Measurements from ENCODE around the gene KPNA6.
"Not testable (repeated sequence)": the region's sequence is repeated elsewhere in the genome, so short reads cannot be mapped to it uniquely, and the experiment has no call there.

The KPNA6 gene

DNA sequence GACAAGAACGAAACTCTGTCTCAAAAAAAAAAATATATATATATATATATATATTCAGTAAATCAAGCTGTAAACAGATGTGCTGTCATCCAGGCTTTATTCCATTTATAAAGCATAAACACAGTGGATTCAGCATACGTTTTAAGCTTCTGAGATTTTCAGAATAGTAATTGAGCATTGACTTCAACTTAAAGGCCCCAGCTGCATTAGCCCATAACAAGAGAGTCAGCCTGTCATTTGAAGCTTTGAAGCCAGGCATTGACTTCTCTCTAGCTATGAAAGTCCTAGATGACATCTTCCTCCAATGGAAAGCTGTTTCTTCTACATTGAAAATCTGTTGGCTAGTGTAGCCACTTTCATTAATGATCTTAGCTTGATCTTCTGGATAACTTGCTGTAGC is 6.6 kb downstream of the KPNA6 start:
- H3K36me3 Mint-ChIP-seq: peaks cover 5% of the 10 kb centered on the region
- H3K9me3 Mint-ChIP-seq (ENCODE audit: low read depth): no peaks in the 10 kb centered on the region
- H3K4me3 Mint-ChIP-seq: peak overlapping the region; percentile 43
- no peaks in the 10 kb centered on the region for H3K27me3 Mint-ChIP-seq
- peak overlapping the region; percentile 41 for H3K27ac Mint-ChIP-seq
- peaks cover 70% of the 10 kb centered on the region for H3K4me1 Mint-ChIP-seq (ENCODE audit: low read depth)

DNA sequence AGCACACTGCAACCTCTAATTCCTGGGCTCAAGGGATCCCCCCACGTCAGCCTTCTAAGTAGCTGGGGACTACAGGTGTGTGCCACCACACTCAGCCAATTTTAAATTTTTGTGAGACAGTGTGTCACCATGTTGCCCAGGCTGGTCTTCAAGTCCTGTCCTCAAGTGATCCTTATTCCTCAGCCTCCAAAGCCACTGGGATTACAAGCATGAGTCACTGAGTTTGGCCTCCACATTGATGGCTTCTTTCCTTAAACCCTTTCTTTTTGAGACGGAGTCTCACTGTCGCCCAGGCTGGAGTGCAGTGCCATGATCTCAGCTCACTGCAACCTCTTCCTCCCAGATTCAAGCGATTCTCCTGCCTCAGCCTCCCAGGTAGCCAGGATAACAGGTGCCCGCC is 7.6 kb downstream of the KPNA6 start:
- H3K4me3 Mint-ChIP-seq: no peak overlapping the region
- H3K9me3 Mint-ChIP-seq (ENCODE audit: low read depth): no peaks in the 10 kb centered on the region
- H3K4me1 Mint-ChIP-seq (ENCODE audit: low read depth): peaks cover 64% of the 10 kb centered on the region
- H3K27me3 Mint-ChIP-seq: no peaks in the 10 kb centered on the region
- H3K27ac Mint-ChIP-seq: no peak overlapping the region
- H3K36me3 Mint-ChIP-seq: peaks cover 5% of the 10 kb centered on the region

DNA sequence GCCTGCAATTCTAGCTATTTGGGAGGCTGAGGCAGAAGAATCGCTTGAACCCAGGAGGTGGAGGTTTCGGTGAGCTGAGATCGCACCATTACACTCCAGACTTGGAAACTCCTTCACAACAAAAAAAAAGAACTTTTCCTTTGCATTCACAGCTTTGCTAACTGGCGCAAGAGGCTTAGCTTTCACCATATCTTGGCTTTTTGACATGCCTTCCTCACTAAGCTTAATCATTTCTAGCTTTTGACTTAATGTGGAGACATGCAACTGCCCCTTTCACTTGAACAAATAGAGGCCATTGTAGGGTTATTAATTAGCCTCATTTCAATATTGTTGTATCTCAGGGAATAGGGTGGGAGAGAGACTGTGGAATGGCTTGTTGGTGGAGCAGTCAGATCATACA is 8.7 kb downstream of the KPNA6 start:
- no peaks in the 10 kb centered on the region for H3K9me3 Mint-ChIP-seq (ENCODE audit: low read depth)
- peaks cover 5% of the 10 kb centered on the region for H3K36me3 Mint-ChIP-seq
- peaks cover 64% of the 10 kb centered on the region for H3K4me1 Mint-ChIP-seq (ENCODE audit: low read depth)
- peak overlapping the region; percentile 58 for H3K27ac Mint-ChIP-seq
- H3K4me3 Mint-ChIP-seq: no peak overlapping the region
- no peaks in the 10 kb centered on the region for H3K27me3 Mint-ChIP-seq

DNA sequence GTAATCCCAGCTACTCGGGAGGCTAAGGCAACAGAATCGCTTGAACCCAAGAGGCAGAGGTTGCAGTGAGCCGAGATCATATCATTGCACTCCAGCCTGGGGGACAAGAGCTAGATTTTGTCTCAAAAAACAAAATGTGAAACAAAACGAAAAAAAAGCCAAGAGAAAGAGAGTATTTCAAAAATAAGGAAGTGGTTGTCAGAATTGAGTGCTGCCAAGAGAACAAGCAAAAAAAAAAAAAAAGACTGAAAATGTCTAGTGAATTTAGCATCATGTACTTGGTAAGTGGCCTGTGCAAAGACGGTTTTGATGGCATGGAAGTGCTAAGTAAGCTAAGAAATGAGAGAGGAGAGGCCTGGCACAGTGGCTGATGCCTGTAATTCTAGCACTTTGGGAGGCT is 14.3 kb downstream of the KPNA6 start:
- H3K4me3 Mint-ChIP-seq: peak overlapping the region; percentile 38

DNA sequence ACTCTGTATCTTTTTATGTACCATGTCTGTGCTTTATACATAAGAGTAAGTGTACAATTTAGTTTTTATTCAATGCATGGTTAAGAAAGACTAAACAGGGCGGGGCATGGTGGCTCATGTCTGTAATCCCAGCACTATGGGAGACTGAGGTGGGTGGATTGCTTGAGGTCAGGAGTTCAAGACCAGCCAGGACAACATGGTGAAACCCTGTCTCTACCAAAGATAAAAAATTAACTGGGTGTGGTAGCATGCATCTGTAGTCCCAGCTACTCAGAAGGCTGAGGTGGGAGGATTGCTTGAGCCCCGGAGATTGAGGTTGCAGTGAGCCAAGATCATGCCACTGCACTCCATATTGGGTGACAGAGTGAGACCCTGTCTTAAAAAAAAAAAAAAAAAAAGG is 15.5 kb downstream of the KPNA6 start:
- not testable (repeated sequence) for H3K36me3 Mint-ChIP-seq; H3K4me3 Mint-ChIP-seq; H3K27ac Mint-ChIP-seq; H3K27me3 Mint-ChIP-seq; H3K9me3 Mint-ChIP-seq (ENCODE audit: low read depth)
- H3K4me1 Mint-ChIP-seq (ENCODE audit: low read depth): peaks cover 60% of the 10 kb centered on the region

More for the DNA sequence above, 14.3 kb downstream of the KPNA6 start:
- peaks cover 59% of the 10 kb centered on the region for H3K4me1 Mint-ChIP-seq (ENCODE audit: low read depth)
- peak overlapping the region; percentile 75 for H3K27ac Mint-ChIP-seq
- H3K27me3 Mint-ChIP-seq: no peaks in the 10 kb centered on the region
- no peaks in the 10 kb centered on the region for H3K36me3 Mint-ChIP-seq
- no peaks in the 10 kb centered on the region for H3K9me3 Mint-ChIP-seq (ENCODE audit: low read depth)

DNA sequence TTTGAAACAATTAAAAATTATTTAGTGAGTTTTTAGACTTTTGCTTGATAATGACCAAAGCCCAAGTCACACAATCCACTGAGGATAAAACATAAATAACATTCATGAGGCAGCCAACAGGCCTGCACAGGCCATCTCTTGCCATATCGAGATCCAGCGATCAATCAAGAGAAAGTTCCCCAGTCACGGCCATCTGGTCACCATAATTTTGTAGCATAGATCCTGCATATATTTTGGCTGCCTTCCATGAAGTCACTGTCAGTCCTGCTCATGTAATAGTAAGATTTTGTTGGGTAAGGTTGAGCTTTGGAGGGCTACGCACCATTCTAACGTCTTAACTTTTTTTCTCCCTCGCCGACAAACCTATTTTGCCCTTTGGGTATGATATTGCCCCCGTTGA is 17.5 kb downstream of the KPNA6 start:
- peaks cover 69% of the 10 kb centered on the region for H3K4me1 Mint-ChIP-seq (ENCODE audit: low read depth)

DNA sequence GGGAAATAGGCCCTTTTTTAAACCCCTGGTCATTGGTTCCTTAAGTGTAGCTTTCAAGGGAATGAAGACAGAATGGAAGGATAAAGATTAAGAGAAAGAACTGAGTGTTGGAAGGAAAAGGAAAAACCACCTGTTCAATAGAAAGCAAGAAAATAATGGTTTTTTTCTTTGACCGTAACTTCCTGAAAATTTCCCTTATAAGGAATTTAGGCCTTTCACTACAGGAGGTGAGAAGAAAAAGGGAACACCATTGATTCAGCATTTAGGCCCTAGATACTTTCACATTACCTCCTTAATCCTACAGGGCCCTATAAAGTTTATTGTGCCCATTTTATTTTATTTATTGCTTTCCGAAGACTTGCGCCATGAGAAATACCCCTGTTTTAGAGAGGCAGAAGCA is 18.9 kb downstream of the KPNA6 start:
- no peaks in the 10 kb centered on the region for H3K9me3 Mint-ChIP-seq (ENCODE audit: low read depth)
- H3K27ac Mint-ChIP-seq: no peak overlapping the region
- no peaks in the 10 kb centered on the region for H3K27me3 Mint-ChIP-seq
- no peaks in the 10 kb centered on the region for H3K36me3 Mint-ChIP-seq
- no peak overlapping the region for H3K4me3 Mint-ChIP-seq
- peaks cover 57% of the 10 kb centered on the region for H3K4me1 Mint-ChIP-seq (ENCODE audit: low read depth)

More for the DNA sequence above, 17.5 kb downstream of the KPNA6 start:
- H3K9me3 Mint-ChIP-seq (ENCODE audit: low read depth): no peaks in the 10 kb centered on the region
- H3K27me3 Mint-ChIP-seq: no peaks in the 10 kb centered on the region
- H3K4me3 Mint-ChIP-seq: no peak overlapping the region
- H3K27ac Mint-ChIP-seq: no peak overlapping the region
- H3K36me3 Mint-ChIP-seq: no peaks in the 10 kb centered on the region

DNA sequence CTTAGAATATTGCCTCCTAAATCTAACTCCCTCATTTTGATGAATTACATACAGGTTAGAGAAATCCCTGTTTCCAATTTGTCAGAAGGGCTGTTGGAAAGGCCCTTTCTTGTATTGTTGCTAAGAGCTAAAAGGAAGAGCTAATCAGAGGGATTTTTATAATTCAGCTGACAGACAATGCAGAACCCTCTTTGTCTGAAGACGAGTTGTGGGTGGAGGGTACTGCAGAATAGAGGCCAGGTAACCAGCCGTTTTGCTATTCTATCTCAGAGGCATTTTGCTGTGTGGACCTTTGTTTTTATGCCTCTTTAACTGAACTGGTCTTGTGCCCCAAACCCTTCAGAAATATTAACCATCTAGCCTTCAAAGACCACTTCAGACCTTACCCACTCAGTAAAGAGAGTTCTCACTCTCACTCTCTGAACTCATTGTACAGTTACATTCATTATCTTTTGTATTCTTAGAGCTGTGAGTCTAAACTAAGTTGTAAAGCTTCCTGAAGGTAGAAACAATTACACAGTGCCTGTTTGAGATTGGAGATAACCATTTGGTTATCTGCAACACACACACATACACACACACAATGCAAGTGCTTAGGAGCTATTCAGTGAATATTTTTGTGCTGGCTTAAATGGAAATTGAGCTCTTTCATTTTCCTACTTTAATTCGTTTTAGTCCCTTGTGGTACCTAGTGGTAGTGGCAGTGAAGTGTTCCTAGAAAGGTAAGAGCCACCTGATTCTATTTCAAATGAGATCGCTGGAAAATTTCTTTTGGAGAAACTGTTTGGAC is 19.7 kb downstream of the KPNA6 start:
- H3K4me3 Mint-ChIP-seq: no peak overlapping the region
- no peaks in the 10 kb centered on the region for H3K27me3 Mint-ChIP-seq
- H3K27ac Mint-ChIP-seq: peak overlapping the region; percentile 59
- H3K4me1 Mint-ChIP-seq (ENCODE audit: low read depth): peaks cover 50% of the 10 kb centered on the region
- H3K9me3 Mint-ChIP-seq (ENCODE audit: low read depth): no peaks in the 10 kb centered on the region
- no peaks in the 10 kb centered on the region for H3K36me3 Mint-ChIP-seq

DNA sequence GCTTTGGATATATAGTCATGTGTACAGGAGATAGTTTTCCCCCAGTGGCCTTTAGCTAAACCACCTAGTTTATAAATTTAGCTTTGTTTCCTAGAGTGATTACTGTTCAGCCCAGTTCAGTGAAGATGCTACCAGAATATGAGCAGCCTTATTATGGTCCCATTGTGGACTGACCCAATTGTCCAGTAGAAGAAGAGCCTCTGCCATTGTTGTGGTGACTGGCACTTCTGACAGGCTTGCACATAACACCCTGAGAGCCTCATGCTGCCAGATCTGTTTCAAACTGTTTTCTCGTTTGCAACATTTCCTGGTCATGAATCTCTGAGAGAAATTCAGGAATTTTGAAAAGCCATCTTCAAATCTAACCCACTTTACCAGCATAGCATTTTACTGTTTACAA is 20.6 kb downstream of the KPNA6 start:
- H3K4me1 Mint-ChIP-seq (ENCODE audit: low read depth): peaks cover 44% of the 10 kb centered on the region
- no peaks in the 10 kb centered on the region for H3K27me3 Mint-ChIP-seq
- peak overlapping the region; percentile 37 for H3K27ac Mint-ChIP-seq
- H3K9me3 Mint-ChIP-seq (ENCODE audit: low read depth): no peaks in the 10 kb centered on the region
- H3K36me3 Mint-ChIP-seq: no peaks in the 10 kb centered on the region
- H3K4me3 Mint-ChIP-seq: no peak overlapping the region

DNA sequence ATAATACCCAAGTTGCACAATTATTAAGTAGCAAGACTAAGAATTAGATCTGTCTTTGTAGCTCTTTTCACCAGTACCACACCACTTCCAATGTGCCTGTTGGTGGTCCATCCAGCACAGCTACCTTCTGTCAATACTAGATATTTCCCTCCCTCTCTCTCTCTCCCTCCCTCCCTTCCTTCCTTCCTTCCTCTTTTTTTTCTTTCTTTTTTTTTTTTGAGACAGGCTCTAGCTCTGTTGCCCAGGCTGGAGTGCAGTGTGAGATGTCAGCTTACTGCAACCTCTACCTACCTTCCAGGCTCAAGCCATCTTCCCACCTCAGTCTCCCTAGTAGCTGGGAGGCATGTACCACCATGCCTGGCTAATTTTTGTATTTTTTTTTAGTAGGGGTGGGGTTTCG is 21.1 kb downstream of the KPNA6 start:
- Mint-ChIP-seq H3K4me3 (no peak overlapping the region), H3K27ac (no peak overlapping the region), H3K4me1 (ENCODE audit: low read depth) (peaks cover 45% of the 10 kb centered on the region), H3K27me3 (no peaks in the 10 kb centered on the region), H3K36me3 (no peaks in the 10 kb centered on the region), H3K9me3 (ENCODE audit: low read depth) (no peaks in the 10 kb centered on the region)

DNA sequence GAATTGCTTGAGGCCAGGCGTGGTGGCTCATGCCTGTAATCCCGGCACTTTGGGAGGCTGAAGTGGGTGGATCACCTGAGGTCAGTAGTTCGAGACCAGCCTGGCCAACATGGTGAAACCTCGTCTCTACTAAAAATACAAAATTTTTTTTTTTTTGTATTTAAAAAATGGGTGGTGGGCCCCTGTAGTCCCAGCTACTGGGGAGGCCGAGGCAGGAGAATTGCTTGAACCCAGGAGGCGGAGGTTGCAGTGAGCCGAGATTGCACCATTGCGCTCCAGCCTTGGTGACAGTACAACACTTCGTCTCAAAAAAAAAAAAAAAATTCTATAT is 26.1 kb downstream of the KPNA6 start:
- H3K9me3 Mint-ChIP-seq (ENCODE audit: low read depth); H3K27me3 Mint-ChIP-seq; H3K36me3 Mint-ChIP-seq; H3K4me3 Mint-ChIP-seq; H3K27ac Mint-ChIP-seq: not testable (repeated sequence)
- H3K4me1 Mint-ChIP-seq (ENCODE audit: low read depth): peaks cover 36% of the 10 kb centered on the region

DNA sequence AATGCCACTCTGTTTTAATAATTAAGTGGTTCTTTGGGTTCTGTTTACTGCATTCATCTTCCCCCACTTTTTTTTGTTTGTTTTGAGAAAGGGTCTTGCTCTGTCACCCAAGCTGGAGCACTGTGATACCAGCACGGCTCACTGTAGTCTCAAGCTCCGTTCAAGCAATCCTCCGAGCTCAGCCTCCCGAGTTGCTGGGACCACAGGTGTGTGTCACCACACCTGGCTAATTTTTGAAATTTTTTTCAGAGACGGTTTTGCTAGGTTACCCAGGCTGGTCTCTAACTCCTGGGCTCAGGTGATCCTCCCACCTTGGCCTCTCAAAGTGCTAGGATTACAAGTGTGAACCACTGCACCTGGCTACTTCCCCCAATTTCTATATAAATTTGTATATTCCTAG is 29.3 kb downstream of the KPNA6 start:
- no peak overlapping the region for H3K4me3 Mint-ChIP-seq
- peaks cover 52% of the 10 kb centered on the region for H3K4me1 Mint-ChIP-seq (ENCODE audit: low read depth)
- no peak overlapping the region for H3K27ac Mint-ChIP-seq
- peaks cover 10% of the 10 kb centered on the region for H3K36me3 Mint-ChIP-seq
- no peaks in the 10 kb centered on the region for H3K27me3 Mint-ChIP-seq
- no peaks in the 10 kb centered on the region for H3K9me3 Mint-ChIP-seq (ENCODE audit: low read depth)

DNA sequence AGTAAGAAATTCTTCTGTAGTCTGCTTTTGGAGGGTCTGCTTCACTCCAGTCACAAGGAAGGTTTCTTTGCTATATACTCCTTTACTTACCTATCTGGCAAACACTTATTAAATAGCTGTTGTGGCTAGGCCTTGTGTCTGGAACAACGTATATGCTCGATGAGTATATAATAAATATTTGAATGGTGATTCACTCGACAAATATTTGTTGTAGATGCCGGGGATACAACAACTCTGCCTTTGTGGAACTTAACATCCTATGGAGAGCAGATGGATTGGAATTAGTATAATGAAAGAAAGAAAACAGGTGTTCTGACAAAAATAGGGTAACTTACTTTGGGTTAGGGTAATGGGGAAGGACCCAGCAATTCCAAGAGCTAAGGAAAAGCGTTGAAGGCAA is 31.1 kb downstream of the KPNA6 start:
- peak overlapping the region; percentile 17 for H3K4me3 Mint-ChIP-seq
- peaks cover 63% of the 10 kb centered on the region for H3K4me1 Mint-ChIP-seq (ENCODE audit: low read depth)
- H3K27me3 Mint-ChIP-seq: no peaks in the 10 kb centered on the region
- no peaks in the 10 kb centered on the region for H3K9me3 Mint-ChIP-seq (ENCODE audit: low read depth)
- H3K27ac Mint-ChIP-seq: no peak overlapping the region
- peaks cover 10% of the 10 kb centered on the region for H3K36me3 Mint-ChIP-seq

DNA sequence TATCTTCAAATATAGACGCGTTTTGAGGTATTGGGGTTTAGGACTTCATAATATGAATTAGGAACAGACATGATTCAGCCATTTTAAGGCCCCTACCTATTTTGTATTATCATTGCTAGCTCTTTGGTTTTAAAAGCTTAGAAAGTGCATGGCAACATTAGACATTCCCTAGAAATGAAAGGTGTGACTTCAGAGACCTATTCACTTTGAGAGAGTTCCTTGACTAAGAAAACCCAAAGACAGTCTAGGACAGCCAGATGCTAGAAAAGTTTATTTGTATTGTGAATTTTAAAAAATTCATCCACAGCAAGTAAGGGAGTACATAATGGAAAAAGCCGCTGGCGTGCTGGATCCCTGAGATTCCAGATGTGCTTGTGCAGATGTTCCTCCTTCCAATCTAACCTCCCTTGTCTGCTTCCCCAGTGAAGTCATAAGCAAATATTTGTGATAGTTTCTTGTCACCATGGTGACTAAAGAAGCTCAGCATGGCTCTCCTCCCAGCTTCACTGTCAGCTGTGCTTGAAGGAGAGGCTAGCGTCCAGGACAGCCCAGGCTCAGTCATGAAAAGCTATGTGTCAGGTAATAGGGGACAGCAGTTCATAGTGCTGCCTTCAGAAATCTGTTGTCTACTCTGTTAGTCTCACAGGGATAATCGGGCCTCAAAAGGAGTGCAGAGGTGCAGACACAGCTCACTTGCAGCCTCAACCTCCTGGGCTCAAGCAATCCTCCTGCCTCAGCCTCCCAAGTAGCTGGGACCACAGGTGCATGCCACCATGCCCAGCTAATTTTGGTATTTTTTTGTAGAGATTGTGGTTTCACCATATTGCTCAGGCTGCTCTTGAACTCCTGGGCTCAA is 34.8 kb downstream of the KPNA6 start:
- Mint-ChIP-seq H3K9me3 (ENCODE audit: low read depth) (no peaks in the 10 kb centered on the region), H3K36me3 (peaks cover 6% of the 10 kb centered on the region), H3K27ac (no peak overlapping the region), H3K27me3 (no peaks in the 10 kb centered on the region), H3K4me3 (no peak overlapping the region), H3K4me1 (ENCODE audit: low read depth) (peaks cover 67% of the 10 kb centered on the region)

DNA sequence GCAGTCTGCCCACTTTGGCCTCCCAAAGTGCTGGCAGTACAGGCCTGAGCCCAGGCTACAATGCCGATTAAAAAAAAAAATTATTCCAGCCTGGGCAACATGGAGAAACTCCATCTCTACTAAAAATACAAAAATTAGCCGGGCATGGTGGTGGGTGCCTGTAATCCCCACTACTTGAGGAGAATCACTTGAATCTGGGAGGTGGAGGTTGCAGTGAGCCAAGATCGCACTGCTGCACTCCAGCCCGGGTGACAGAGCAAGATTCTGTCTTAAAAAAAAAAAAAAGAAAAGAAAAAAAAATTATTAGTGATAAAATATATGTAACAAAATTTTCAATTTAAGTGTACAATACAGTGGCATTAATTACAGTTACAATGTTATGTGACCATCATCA is 35.4 kb downstream of the KPNA6 start:
- H3K4me3 Mint-ChIP-seq; H3K9me3 Mint-ChIP-seq (ENCODE audit: low read depth); H3K27me3 Mint-ChIP-seq; H3K36me3 Mint-ChIP-seq; H3K27ac Mint-ChIP-seq: not testable (repeated sequence)
- peaks cover 64% of the 10 kb centered on the region for H3K4me1 Mint-ChIP-seq (ENCODE audit: low read depth)

All from activated naive CD8-positive, alpha-beta T cell (primary cell).